OCI-LY1 (cell line): Measurements from ENCODE around the gene HOXC5.

ENCODE experiments used
- H2AFZ ChIP-seq: fragments of 200-600 bp; sonication (generic), shearing (Covaris generic); 2 replicates; pipeline ENCODE4 v1.6.0; 2014; ENCODE audit warnings: antibody characterized with exemption, mild to moderate bottlenecking, low read length
- H3F3A ChIP-seq: fragments of 200-600 bp; sonication (generic), shearing (Covaris generic); 2 replicates; pipeline ENCODE4 v1.6.0; 2014; ENCODE audit warnings: mild to moderate bottlenecking, antibody characterized with exemption, low read length, moderate library complexity; ENCODE audit not compliant: insufficient read depth
- H3K27ac ChIP-seq: fragments of 200-600 bp; sonication (generic); 2 replicates; pipeline ENCODE4 v1.5.1; 2014; ENCODE audit warnings: low read length, mixed run types, mild to moderate bottlenecking, low read depth; ENCODE audit not compliant: poor library complexity, severe bottlenecking
- H3K27me3 ChIP-seq: fragments of 200-600 bp; sonication (generic); 2 replicates; pipeline ENCODE4 v1.6.0; 2014; ENCODE audit warnings: antibody characterized with exemption, mild to moderate bottlenecking, low read length, moderate library complexity; ENCODE audit not compliant: insufficient read depth
- H3K36me3 ChIP-seq: fragments of 200-600 bp; sonication (generic); 2 replicates; pipeline ENCODE4 v1.6.1; 2014; ENCODE audit warnings: mild to moderate bottlenecking, antibody characterized with exemption, low read length, moderate library complexity, mixed read lengths; ENCODE audit not compliant: insufficient read depth
- H3K4me1 ChIP-seq: fragments of 200-600 bp; sonication (generic); 2 replicates; pipeline ENCODE4 v1.5.1; 2014; ENCODE audit warnings: mild to moderate bottlenecking, low read length, moderate library complexity; ENCODE audit not compliant: insufficient read depth, severe bottlenecking
- H3K4me2 ChIP-seq: fragments of 200-600 bp; sonication (generic), shearing (Covaris generic); 2 replicates; pipeline ENCODE4 v1.6.1; 2014; ENCODE audit warnings: low read length
- H3K4me3 ChIP-seq: fragments of 200-600 bp; sonication (generic); 2 replicates; pipeline ENCODE4 v1.5.1; 2014; ENCODE audit warnings: low read length, low read depth, mild to moderate bottlenecking, mixed read lengths; ENCODE audit not compliant: poor library complexity, severe bottlenecking
- H3K79me2 ChIP-seq: fragments of 200-600 bp; shearing (Covaris generic); 2 replicates; pipeline ENCODE4 v1.6.1; 2016; ENCODE audit warnings: mixed run types, low read length, mixed read lengths; ENCODE audit not compliant: insufficient read depth
- H3K9ac ChIP-seq: fragments of 200-600 bp; sonication (generic), shearing (Covaris generic); 2 replicates; pipeline ENCODE4 v1.6.1; 2014; ENCODE audit warnings: mild to moderate bottlenecking, low read length, mixed read lengths
- H3K9me2 ChIP-seq: fragments of 200-600 bp; sonication (generic), shearing (Covaris generic); 2 replicates; pipeline ENCODE4 v1.6.1; 2014; ENCODE audit warnings: low read depth, mild to moderate bottlenecking, low read length, mixed read lengths
- H3K9me3 ChIP-seq: fragments of 200-600 bp; shearing (Covaris generic); 2 replicates; pipeline ENCODE4 v1.6.1; 2014; ENCODE audit warnings: low read length, mixed read lengths
- H4K20me1 ChIP-seq: fragments of 200-600 bp; sonication (generic), shearing (Covaris generic); 2 replicates; pipeline ENCODE4 v1.6.0; 2016; ENCODE audit warnings: mild to moderate bottlenecking, low read length; ENCODE audit not compliant: insufficient read depth
- EZH2 ChIP-seq: fragments of 200-600 bp; sonication (generic), shearing (Covaris generic); IDR thresholded peaks from 2 replicates; pipeline ENCODE4 v1.8.0; 2017; ENCODE audit warnings: borderline replicate concordance, mixed run types, mild to moderate bottlenecking, antibody characterized with exemption, low read length, moderate library complexity, mixed read lengths
- TF ChIP-seq, protein P1 (sequence below): fragments of 200-600 bp; sonication (generic), shearing (Covaris generic); IDR thresholded peaks from 2 replicates; pipeline ENCODE4 v1.5.1; 2017; ENCODE audit warnings: mild to moderate bottlenecking, antibody characterized with exemption, low read length, moderate library complexity, mixed read lengths

The HOXC5 gene

GRCh38 chr12:54047160-54047963, 14.5 kb downstream of the HOXC5 start:
- Histone ChIP-seq H3K4me3 (no peak overlapping the region), H3K9me2 (no peaks in the 10 kb centered on the region), H3K4me2 (no peak overlapping the region), H4K20me1 (no peaks in the 10 kb centered on the region), H3K4me1 (peaks cover 11% of the 10 kb centered on the region), H3K27me3 (no peaks in the 10 kb centered on the region), H3K27ac (no peak overlapping the region), H3F3A (no peaks in the 10 kb centered on the region), H3K9me3 (no peaks in the 10 kb centered on the region), H3K36me3 (no peaks in the 10 kb centered on the region), H3K79me2 (no peaks in the 10 kb centered on the region), H2AFZ (no peak overlapping the region), H3K9ac (no peak overlapping the region)
- no peak for TF ChIP-seq EZH2
- TF ChIP-seq, protein P1, sequence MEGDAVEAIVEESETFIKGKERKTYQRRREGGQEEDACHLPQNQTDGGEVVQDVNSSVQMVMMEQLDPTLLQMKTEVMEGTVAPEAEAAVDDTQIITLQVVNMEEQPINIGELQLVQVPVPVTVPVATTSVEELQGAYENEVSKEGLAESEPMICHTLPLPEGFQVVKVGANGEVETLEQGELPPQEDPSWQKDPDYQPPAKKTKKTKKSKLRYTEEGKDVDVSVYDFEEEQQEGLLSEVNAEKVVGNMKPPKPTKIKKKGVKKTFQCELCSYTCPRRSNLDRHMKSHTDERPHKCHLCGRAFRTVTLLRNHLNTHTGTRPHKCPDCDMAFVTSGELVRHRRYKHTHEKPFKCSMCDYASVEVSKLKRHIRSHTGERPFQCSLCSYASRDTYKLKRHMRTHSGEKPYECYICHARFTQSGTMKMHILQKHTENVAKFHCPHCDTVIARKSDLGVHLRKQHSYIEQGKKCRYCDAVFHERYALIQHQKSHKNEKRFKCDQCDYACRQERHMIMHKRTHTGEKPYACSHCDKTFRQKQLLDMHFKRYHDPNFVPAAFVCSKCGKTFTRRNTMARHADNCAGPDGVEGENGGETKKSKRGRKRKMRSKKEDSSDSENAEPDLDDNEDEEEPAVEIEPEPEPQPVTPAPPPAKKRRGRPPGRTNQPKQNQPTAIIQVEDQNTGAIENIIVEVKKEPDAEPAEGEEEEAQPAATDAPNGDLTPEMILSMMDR = no peak

DNA sequence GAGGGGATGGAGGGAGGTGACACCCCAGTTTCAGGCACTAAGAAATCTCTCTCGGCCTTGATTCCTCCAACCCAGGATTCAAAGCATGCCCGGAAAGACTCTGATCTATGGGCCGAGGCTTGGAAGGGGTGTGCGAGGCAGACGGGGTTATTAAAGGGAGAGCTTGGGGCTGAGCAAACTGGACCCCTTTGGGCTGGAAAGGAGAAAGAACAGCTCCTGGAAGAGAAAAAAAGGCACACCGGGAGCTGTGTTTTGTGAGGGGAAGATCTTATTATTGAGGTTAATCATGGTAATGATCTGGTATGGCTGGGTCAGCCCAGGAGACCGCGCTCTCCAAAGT, 15.1 kb downstream of the HOXC5 start:
- Histone ChIP-seq H3K9ac (no peak overlapping the region), H2AFZ (no peak overlapping the region), H3K27me3 (no peaks in the 10 kb centered on the region), H3K79me2 (no peaks in the 10 kb centered on the region), H3K4me1 (peaks cover 17% of the 10 kb centered on the region), H3K9me3 (no peaks in the 10 kb centered on the region), H3K4me2 (no peak overlapping the region), H4K20me1 (no peaks in the 10 kb centered on the region), H3K9me2 (no peaks in the 10 kb centered on the region), H3K36me3 (no peaks in the 10 kb centered on the region), H3K27ac (no peak overlapping the region), H3K4me3 (no peak overlapping the region), H3F3A (no peaks in the 10 kb centered on the region)
- no peak for TF ChIP-seq EZH2
- TF ChIP-seq, protein P1 = no peak

DNA sequence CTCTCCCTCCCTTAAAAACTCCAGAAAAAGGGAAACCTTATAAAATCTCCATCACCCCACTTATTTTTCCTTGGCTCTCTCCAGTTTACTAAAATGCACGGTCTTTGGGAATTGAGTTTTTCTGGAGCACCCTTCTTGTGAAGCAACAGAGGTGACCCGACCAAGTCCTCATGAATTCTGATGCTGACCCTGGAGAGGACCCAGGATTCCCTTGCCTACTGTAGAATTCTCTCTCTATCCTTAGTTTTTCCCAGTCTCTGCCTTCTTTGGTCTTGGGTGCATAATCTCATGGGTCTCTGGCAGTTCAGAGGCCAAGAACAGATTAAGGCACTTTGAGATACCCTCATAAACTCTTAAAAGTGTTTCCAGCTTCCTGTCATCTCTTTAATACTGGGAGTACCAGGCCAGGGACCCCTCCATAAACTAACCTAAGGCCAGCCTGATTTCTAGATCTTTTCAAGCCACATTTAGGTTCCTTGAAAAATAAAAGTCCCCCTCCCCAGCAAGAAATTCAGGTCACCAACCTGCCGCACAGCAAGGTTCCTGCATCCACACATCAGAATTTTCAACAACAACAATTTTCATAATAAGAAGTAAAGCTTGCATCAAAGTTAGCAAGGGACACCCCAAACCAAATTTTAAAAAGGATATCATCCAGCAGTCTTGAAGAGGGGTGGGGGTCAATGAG, 15.7 kb downstream of the HOXC5 start:
- peaks cover 22% of the 10 kb centered on the region for H3K4me1 ChIP-seq
- H4K20me1 ChIP-seq = no peaks in the 10 kb centered on the region
- H3F3A ChIP-seq = no peaks in the 10 kb centered on the region
- no peak overlapping the region for H3K9ac ChIP-seq
- H3K27ac ChIP-seq = no peak overlapping the region
- TF ChIP-seq EZH2 = no peak
- TF ChIP-seq, protein P1 = no peak
- H3K79me2 ChIP-seq = no peaks in the 10 kb centered on the region
- H3K9me2 ChIP-seq = no peaks in the 10 kb centered on the region
- H3K4me3 ChIP-seq = no peak overlapping the region
- H2AFZ ChIP-seq = no peak overlapping the region
- no peak overlapping the region for H3K4me2 ChIP-seq
- H3K27me3 ChIP-seq = no peaks in the 10 kb centered on the region
- H3K9me3 ChIP-seq = no peaks in the 10 kb centered on the region
- no peaks in the 10 kb centered on the region for H3K36me3 ChIP-seq
